Transverse colon (tissue), 4 donors: Measurements from ENCODE around the gene SYPL1.

ENCODE experiments used
- POLR2A ChIP-seq: fragments of 450-650 bp; IDR thresholded peaks from one replicate; pipeline ENCODE4 v1.6.1; 2016; ENCODE audit warnings: antibody characterized with exemption, mild to moderate bottlenecking, moderate library complexity
- POLR2AphosphoS5 ChIP-seq, 3 donors: sonication (generic); formaldehyde crosslinking; IDR thresholded peaks; one replicate each; pipeline ENCODE4 v1.6.1; 2016; ENCODE audit warnings: antibody characterized with exemption in 3 of 3
- TF ChIP-seq, protein P1 (sequence below), 5 experiments: fragments of 200-600 bp in 3 of 5; fragments of 450-650 bp in 2 of 5; sonication (generic) in 3 of 5; IDR thresholded peaks; 1 replicate in 2 of 5; 2 replicates in 3 of 5; pipeline ENCODE4 v1.5.1; 2016 to 2017; ENCODE audit warnings: antibody characterized with exemption in 5 of 5, inconsistent platforms in 3 of 5, mild to moderate bottlenecking in 2 of 5, moderate library complexity in 1 of 5

GRCh38 chr7:106071356-106071998, 40.6 kb downstream of the SYPL1 start:
- TF ChIP-seq, protein P1, sequence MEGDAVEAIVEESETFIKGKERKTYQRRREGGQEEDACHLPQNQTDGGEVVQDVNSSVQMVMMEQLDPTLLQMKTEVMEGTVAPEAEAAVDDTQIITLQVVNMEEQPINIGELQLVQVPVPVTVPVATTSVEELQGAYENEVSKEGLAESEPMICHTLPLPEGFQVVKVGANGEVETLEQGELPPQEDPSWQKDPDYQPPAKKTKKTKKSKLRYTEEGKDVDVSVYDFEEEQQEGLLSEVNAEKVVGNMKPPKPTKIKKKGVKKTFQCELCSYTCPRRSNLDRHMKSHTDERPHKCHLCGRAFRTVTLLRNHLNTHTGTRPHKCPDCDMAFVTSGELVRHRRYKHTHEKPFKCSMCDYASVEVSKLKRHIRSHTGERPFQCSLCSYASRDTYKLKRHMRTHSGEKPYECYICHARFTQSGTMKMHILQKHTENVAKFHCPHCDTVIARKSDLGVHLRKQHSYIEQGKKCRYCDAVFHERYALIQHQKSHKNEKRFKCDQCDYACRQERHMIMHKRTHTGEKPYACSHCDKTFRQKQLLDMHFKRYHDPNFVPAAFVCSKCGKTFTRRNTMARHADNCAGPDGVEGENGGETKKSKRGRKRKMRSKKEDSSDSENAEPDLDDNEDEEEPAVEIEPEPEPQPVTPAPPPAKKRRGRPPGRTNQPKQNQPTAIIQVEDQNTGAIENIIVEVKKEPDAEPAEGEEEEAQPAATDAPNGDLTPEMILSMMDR (IDR thresholded peaks at IDR 0.05): no peak
- peak; percentile 66 to 82 (median 75) for TF ChIP-seq POLR2AphosphoS5 (IDR thresholded peaks at IDR 0.05)
- peak; percentile 65 for TF ChIP-seq POLR2A
